Measurements from ENCODE around the gene HELQ. TPM values are rescaled to one million over a fixed set of nuclear protein-coding genes. Genes with fewer than 3 reads are reported as not detected.
A peak's percentile ranks its signal among the peaks of the same experiment; 100 is the strongest.

HELQ gene
- total and polyA plus RNA-seq, 9 of the 15 experiments (the other 6 are each of a cell fraction or from before 2014, with no cell fraction given), result 3.5 to 15.2 (median 11.9) TPM

GRCh38 chr4:83456184-83456501 is 520 bp upstream of the HELQ start:
- H3K27me3 ChIP-seq (ENCODE audit: control insufficient read depth in 2 of 2, insufficient read depth in 2 of 2, low read length in 2 of 2), result no peaks in the 10 kb centered on the region
- H2AFZ ChIP-seq (ENCODE audit: low read depth, low read length), result peak overlapping the region; percentile 92
- H3K4me2 ChIP-seq (ENCODE audit: insufficient read depth, low read length), result peak overlapping the region; percentile 97
- H3K9me3 ChIP-seq (replicated peaks; ENCODE audit: control insufficient read depth, insufficient read depth, low read depth, low read length), result no peaks in the 10 kb centered on the region
- peaks cover 59% of the 10 kb centered on the region for H3K79me2 ChIP-seq (ENCODE audit: control insufficient read depth, insufficient read depth, low read length)
- H3K9me1 ChIP-seq (ENCODE audit: control insufficient read depth, insufficient read depth, low read length), result no peaks in the 10 kb centered on the region
- no peaks in the 10 kb centered on the region for H4K20me1 ChIP-seq (replicated peaks; ENCODE audit: control insufficient read depth, insufficient read depth, low read length)
- ATAC-seq (no peak), FAIRE-seq (no peak), DNase-seq (ENCODE audit: extremely low read depth in 1 of 4, low spot score in 3 of 4) (no peak)
- H3K4me3 ChIP-seq, result peak overlapping the region; percentile 68
- no peaks in the 10 kb centered on the region; a peak in 1 of 5 replicates for H3K4me1 ChIP-seq (replicated peaks in 1 of 2; ENCODE audit: control insufficient read depth in 2 of 2, insufficient read depth in 2 of 2, low read length in 2 of 2)
- POLR2A ChIA-PET, result interaction anchor here (0.6 to 1.3 kb wide), 3 partner anchors 14 to 519 kb away, joined by 3 to 10 read pairs (median 4); no protein-coding TSS in a partner anchor
- BruUV-seq (replicated peaks), result TSS peak; percentile 80
- peak overlapping the region; percentile 95 for H3K9ac ChIP-seq (ENCODE audit: insufficient read depth in 1 of 2, low read depth in 2 of 2, low read length in 2 of 2)
- under 1% methylated on average over 7 of the region's 7 CpGs for WGBS (ENCODE audit: insufficient coverage, low coverage, missing lambda C conversion rate)
- CTCF ChIA-PET (ENCODE audit: low intra/inter-chr PET ratio), result no interaction called here
- intact Hi-C loops (cut with micrococcal nuclease) (loop anchor here (5.0 kb wide), 1 partner anchor 41 kb away; no protein-coding TSS in a partner anchor), in situ Hi-C loops (cut with MboI) (no loop called here)
- peaks cover 57% of the 10 kb centered on the region for H3K36me3 ChIP-seq (ENCODE audit: control insufficient read depth, insufficient read depth, low read length)
- H3K27ac ChIP-seq (ENCODE audit: extremely low read depth, low read depth, low read length), result peak overlapping the region; percentile 99
- TF ChIP-seq, protein P1, sequence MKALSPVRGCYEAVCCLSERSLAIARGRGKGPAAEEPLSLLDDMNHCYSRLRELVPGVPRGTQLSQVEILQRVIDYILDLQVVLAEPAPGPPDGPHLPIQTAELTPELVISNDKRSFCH (CRISPR knock-in tag; IDR thresholded peaks at IDR 0.05), result no peak
- TF ChIP-seq, protein P1 (tag; IDR thresholded peaks at IDR 0.05), result 0 out of 2 replicates have a peak, but pooled peaks have one; percentile 20
- TF ChIP-seq SLC30A9 (CRISPR knock-in tag; IDR thresholded peaks at IDR 0.05) (no peak), GTF2E2 (tag; IDR thresholded peaks at IDR 0.05) (no peak), TAF1 (IDR thresholded peaks at IDR 0.05; ENCODE audit: control insufficient read depth, extremely low read depth, insufficient read depth, low read length, severe bottlenecking) (no peak), MCM3 (IDR thresholded peaks at IDR 0.05) (no peak), CC2D1A (IDR thresholded peaks at IDR 0.05) (no peak), CCNT2 (IDR thresholded peaks at IDR 0.05; ENCODE audit: borderline replicate concordance, extremely low read depth, insufficient read length, low read depth, low read length) (no peak), RBM25 (IDR thresholded peaks at IDR 0.05; ENCODE audit: low read depth, low read length, severe bottlenecking) (peak; percentile 3), ZNF354B (CRISPR knock-in tag; IDR thresholded peaks at IDR 0.05) (no peak), BCL6 (CRISPR knock-in tag; IDR thresholded peaks at IDR 0.05) (no peak), SMARCA4 (IDR thresholded peaks at IDR 0.05) (no peak), ZNF239 (CRISPR knock-in tag; IDR thresholded peaks at IDR 0.05) (peak; percentile 1; the same call in 1 of the 2 replicates), FOXA1 (IDR thresholded peaks at IDR 0.05; ENCODE audit: borderline replicate concordance) (no peak), HDAC2 (IDR thresholded peaks at IDR 0.05) (0 out of 2 replicates have a peak, but pooled peaks have one; percentile 5), CBFA2T3 (IDR thresholded peaks at IDR 0.05) (no peak), ZNF592 (IDR thresholded peaks at IDR 0.05) (no peak)
- TF ChIP-seq, protein P2, sequence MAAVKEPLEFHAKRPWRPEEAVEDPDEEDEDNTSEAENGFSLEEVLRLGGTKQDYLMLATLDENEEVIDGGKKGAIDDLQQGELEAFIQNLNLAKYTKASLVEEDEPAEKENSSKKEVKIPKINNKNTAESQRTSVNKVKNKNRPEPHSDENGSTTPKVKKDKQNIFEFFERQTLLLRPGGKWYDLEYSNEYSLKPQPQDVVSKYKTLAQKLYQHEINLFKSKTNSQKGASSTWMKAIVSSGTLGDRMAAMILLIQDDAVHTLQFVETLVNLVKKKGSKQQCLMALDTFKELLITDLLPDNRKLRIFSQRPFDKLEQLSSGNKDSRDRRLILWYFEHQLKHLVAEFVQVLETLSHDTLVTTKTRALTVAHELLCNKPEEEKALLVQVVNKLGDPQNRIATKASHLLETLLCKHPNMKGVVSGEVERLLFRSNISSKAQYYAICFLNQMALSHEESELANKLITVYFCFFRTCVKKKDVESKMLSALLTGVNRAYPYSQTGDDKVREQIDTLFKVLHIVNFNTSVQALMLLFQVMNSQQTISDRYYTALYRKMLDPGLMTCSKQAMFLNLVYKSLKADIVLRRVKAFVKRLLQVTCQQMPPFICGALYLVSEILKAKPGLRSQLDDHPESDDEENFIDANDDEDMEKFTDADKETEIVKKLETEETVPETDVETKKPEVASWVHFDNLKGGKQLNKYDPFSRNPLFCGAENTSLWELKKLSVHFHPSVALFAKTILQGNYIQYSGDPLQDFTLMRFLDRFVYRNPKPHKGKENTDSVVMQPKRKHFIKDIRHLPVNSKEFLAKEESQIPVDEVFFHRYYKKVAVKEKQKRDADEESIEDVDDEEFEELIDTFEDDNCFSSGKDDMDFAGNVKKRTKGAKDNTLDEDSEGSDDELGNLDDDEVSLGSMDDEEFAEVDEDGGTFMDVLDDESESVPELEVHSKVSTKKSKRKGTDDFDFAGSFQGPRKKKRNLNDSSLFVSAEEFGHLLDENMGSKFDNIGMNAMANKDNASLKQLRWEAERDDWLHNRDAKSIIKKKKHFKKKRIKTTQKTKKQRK (IDR thresholded peaks at IDR 0.05; ENCODE audit: borderline replicate concordance, low read depth, low read length), result no peak

Measured in K562 (cell line).